Natural killer cell (primary cell): Measurements from ENCODE around the gene THSD4. TPM values are rescaled to one million over a fixed set of nuclear protein-coding genes. Genes with fewer than 3 reads are reported as not detected.

ENCODE experiments used
- ATAC-seq, 3 donors: fragments of 150-1000 bp in 2 of 3; fragments of 200-7000 bp in 1 of 3; cut with Tn5 transposase; 1 replicate in 1 of 3; 2 replicates in 2 of 3; pipeline ENCODE4 v1.10.0; 2021; ENCODE audit warnings: mild to moderate bottlenecking in 2 of 3, moderate library complexity in 2 of 3
- DNase-seq, 2 donors: peaks; one replicate each; pipeline versions ENCODE4 v3.0.0 to v3.0.0-alpha.2; 2013 to 2021; ENCODE audit warnings: mixed read lengths in 1 of 2
- H3K27ac ChIP-seq: one replicate; pipeline ENCODE4 v1.5.1; 2013; ENCODE audit warnings: mild to moderate bottlenecking, low read length
- H3K27me3 ChIP-seq: one replicate; pipeline ENCODE4 v1.6.1; 2013; ENCODE audit warnings: low read length; ENCODE audit not compliant: control insufficient read depth, insufficient read depth
- H3K36me3 ChIP-seq: one replicate; pipeline ENCODE4 v1.6.1; 2013; ENCODE audit warnings: low read length; ENCODE audit not compliant: control insufficient read depth, insufficient read depth
- H3K4me1 ChIP-seq: one replicate; pipeline ENCODE4 v1.6.1; 2013; ENCODE audit warnings: low read length; ENCODE audit not compliant: control insufficient read depth, insufficient read depth
- H3K4me3 ChIP-seq: one replicate; pipeline ENCODE4 v1.5.1; 2013; ENCODE audit warnings: low read length
- H3K9me3 ChIP-seq: one replicate; pipeline ENCODE4 v1.6.1; 2013; ENCODE audit warnings: low read length; ENCODE audit not compliant: control insufficient read depth, insufficient read depth
- H3K27ac Mint-ChIP-seq, 2 donors: one replicate each; pipeline ENCODE4 v1.8.0; 2022; ENCODE audit warnings: mild to moderate bottlenecking in 2 of 2, mixed read lengths in 2 of 2, moderate library complexity in 1 of 2
- H3K27me3 Mint-ChIP-seq, 2 donors: one replicate each; pipeline ENCODE4 v1.8.0; 2022; ENCODE audit warnings: low read depth in 2 of 2, mixed read lengths in 2 of 2
- H3K36me3 Mint-ChIP-seq: one replicate; pipeline ENCODE4 v1.8.0; 2022; ENCODE audit warnings: mixed read lengths
- H3K4me1 Mint-ChIP-seq, 2 donors: one replicate each; pipeline ENCODE4 v1.8.0; 2022; ENCODE audit warnings: mixed read lengths in 2 of 2
- H3K4me3 Mint-ChIP-seq: one replicate; pipeline ENCODE4 v1.8.0; 2022; ENCODE audit warnings: mild to moderate bottlenecking, moderate library complexity, mixed read lengths
- H3K9me3 Mint-ChIP-seq, 2 donors: one replicate each; pipeline ENCODE4 v1.8.0; 2022; ENCODE audit warnings: mixed read lengths in 2 of 2
- CTCF ChIP-seq: fragments of 200-600 bp; IDR thresholded peaks from one replicate; pipeline ENCODE4 v1.8.0; 2022; ENCODE audit warnings: antibody characterized with exemption
- WGBS: methylation state at CpG from one replicate; pipeline ENCODE4 v1.1.7; 2013; ENCODE audit warnings: missing lambda C conversion rate; ENCODE audit not compliant: insufficient coverage; 5-methylcytosine and 5-hydroxymethylcytosine counted together
- intact Hi-C: fragments of 100-400 bp; cut with micrococcal nuclease; formaldehyde crosslinking; loops from one replicate; pipeline ENCODE4 v1.14.2; 2022
- total RNA-seq, 4 donors: library from RNA; stranded (reverse); fragments of 120-200 nt in 1 of 4; gene quantifications; one replicate each; pipeline versions ENCODE4 v1.2.3 to v1.2.4, GENCODE V29; 2013 to 2022

THSD4 gene
- total RNA-seq, 3 donors from 2014 or later (not counting 1 experiment from before 2014, with no cell fraction given) = not detected

- DNase-seq = no peak
- intact Hi-C loops = no loop called here
- no peak overlapping the region for H3K4me3 ChIP-seq
- no peak for ATAC-seq
- Mint-ChIP-seq H3K4me1 (no peaks in the 10 kb centered on the region), H3K4me3 (no peak overlapping the region), H3K27ac (no peak overlapping the region), H3K27me3 (peaks cover 0 to 11% of the 10 kb centered on the region in 2 donors), H3K9me3 (no peaks in the 10 kb centered on the region), H3K36me3 (no peaks in the 10 kb centered on the region)
- WGBS = 86% methylated on average over 11 of the region's 11 CpGs
- no peaks in the 10 kb centered on the region for H3K4me1 ChIP-seq
- no peaks in the 10 kb centered on the region for H3K36me3 ChIP-seq
- H3K27me3 ChIP-seq = no peaks in the 10 kb centered on the region
- H3K9me3 ChIP-seq = no peaks in the 10 kb centered on the region
- no peak for TF ChIP-seq CTCF
- no peak overlapping the region for H3K27ac ChIP-seq
These were observed 21.9 kb upstream of the THSD4 start for GRCh38 chr15:71093054-71094024.

GRCh38 chr15:71094137-71094536 is 21.1 kb upstream of the THSD4 start:
- H3K27ac ChIP-seq = no peak overlapping the region
- no peaks in the 10 kb centered on the region for H3K4me1 ChIP-seq
- H3K27me3 ChIP-seq = no peaks in the 10 kb centered on the region
- H3K9me3 ChIP-seq = no peaks in the 10 kb centered on the region
- DNase-seq = no peak
- no peaks in the 10 kb centered on the region for H3K36me3 ChIP-seq
- WGBS = no CpG with 5 or more reads among the region's 2 CpGs
- intact Hi-C loops = no loop called here
- TF ChIP-seq CTCF = no peak
- no peaks in the 10 kb centered on the region for H3K4me1 Mint-ChIP-seq
- no peak overlapping the region for H3K4me3 ChIP-seq
- peaks cover 0 to 11% of the 10 kb centered on the region in 2 donors for H3K27me3 Mint-ChIP-seq
- no peaks in the 10 kb centered on the region for H3K36me3 Mint-ChIP-seq
- H3K4me3 Mint-ChIP-seq = no peak overlapping the region
- no peak for ATAC-seq
- H3K27ac Mint-ChIP-seq = no peak overlapping the region
- H3K9me3 Mint-ChIP-seq = no peaks in the 10 kb centered on the region

GRCh38 chr15:71096676-71097075 is 18.6 kb upstream of the THSD4 start:
- H3K4me3 Mint-ChIP-seq = no peak overlapping the region
- Histone ChIP-seq H3K4me1 (no peaks in the 10 kb centered on the region), H3K27ac (no peak overlapping the region), H3K36me3 (no peaks in the 10 kb centered on the region), H3K4me3 (no peak overlapping the region), H3K27me3 (no peaks in the 10 kb centered on the region), H3K9me3 (no peaks in the 10 kb centered on the region)
- 62% methylated on average over 3 of the region's 3 CpGs for whole genome bisulfite sequencing
- peaks cover 0 to 11% of the 10 kb centered on the region in 2 donors for H3K27me3 Mint-ChIP-seq
- no peaks in the 10 kb centered on the region for H3K4me1 Mint-ChIP-seq
- DNase-seq (no peak), ATAC-seq (no peak)
- no peak overlapping the region for H3K27ac Mint-ChIP-seq
- intact Hi-C loops = no loop called here
- no peaks in the 10 kb centered on the region for H3K36me3 Mint-ChIP-seq
- H3K9me3 Mint-ChIP-seq = no peaks in the 10 kb centered on the region
- TF ChIP-seq CTCF = no peak
